Stimulated activated CD4-positive, alpha-beta T cell treated with anti-CD3 and anti-CD28 coated beads, Interleukin-2, amount 100 ng/mL, for 48 hours (primary cell): Measurements from ENCODE around the gene NOM1.

Experiments
- DNase-seq, 2 donors: peaks; one replicate each; pipeline ENCODE4 v3.0.0-alpha.2; 2020

NOM1 gene

DNA sequence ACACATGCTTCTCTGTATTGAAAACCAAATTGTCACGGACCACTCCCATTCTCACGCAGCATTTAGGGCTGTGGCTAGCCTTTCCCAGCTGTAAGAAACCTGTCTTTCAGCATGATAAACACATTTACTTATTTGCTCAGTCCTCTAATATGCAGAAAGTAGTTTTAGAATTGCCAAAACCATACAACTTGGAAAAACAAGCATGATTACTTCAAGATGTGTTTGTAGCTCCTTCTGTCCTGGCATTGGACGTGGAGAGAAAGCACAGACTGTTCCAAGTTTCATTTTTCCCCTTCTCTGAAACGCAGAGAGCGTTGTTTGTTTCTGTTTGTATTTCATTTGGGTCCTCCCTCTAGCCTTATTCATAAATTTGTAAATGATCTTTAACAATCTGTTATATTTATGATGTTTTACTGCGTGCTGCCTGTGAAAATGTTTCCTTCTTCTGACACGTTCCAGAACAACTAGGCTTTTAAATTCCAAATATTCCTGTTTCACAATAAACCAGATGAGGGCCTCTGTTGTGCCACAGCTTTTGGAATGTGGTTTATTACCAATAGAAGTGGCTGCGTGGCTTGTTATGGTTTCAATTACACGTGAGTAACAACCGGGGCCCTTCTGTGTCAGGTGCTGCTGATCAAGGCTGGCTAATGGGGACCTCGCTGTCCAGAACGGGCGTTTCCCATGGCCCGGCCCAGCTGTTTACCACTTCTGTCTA, 34.8 kb downstream of the NOM1 start:
- no peak for DNase-seq

DNA sequence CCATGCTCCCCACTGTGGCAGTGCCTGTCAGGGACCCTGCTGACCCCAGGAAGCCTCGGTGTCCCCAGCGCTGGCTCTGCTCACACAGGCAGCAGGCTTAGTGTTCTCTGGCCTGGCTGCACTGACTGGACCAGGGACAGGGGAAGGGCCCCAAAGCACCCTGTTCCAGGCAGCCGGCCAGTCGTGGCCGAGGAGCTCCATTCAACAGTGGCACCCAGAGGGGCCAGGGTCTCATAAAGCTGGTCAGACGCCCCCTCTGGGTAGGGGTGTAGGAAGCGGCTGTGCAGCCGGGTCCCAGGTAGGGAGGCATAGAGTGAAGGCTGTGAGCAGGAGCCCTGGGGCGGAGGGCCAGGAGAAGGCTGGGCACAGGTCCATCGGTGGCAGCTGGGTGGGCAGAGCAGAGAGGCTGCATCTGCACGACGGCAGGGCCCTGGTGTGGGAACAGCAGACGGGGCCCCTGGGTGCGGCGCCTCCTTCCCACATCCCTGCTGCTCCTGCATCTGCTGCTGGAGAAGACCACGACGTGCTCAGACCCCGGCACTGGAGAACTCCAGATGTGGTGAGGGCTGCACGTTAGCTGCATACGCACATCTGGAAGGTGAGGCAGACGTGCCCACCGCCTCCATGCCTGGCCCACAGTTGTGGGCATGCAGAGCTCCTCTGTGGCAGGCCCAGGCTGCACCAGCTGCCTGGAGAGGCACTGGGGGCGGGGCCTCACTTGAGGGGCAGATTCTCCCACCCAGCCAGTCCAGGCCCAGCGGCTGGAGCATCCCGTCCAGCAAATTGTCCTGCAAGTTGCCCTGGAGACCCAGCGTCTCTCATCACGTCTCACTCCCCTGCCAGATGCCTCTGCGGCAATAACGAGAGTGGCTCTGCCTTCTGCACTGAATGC, 35.8 kb downstream of the NOM1 start:
- DNase-seq: no peak

DNA sequence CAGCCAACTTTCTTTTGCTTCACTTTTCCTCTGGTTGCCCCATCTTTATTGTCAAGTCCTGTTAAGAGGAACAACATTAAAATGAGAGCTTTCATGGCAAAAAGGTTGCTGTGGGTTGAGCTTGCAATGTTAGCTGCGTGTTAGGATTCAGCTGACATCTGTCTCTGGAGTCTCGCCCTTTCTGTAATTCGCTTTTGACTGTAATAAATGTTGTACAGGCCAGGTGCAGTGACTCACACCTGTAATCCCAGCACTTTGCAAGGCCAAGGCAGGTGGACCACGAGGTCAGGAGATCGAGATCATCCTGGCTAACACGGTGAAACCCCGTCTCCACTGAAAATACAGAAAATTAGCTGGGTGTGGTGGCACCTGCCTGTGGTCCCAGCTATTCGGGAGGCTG, 36.9 kb downstream of the NOM1 start:
- DNase-seq: no peak

DNA sequence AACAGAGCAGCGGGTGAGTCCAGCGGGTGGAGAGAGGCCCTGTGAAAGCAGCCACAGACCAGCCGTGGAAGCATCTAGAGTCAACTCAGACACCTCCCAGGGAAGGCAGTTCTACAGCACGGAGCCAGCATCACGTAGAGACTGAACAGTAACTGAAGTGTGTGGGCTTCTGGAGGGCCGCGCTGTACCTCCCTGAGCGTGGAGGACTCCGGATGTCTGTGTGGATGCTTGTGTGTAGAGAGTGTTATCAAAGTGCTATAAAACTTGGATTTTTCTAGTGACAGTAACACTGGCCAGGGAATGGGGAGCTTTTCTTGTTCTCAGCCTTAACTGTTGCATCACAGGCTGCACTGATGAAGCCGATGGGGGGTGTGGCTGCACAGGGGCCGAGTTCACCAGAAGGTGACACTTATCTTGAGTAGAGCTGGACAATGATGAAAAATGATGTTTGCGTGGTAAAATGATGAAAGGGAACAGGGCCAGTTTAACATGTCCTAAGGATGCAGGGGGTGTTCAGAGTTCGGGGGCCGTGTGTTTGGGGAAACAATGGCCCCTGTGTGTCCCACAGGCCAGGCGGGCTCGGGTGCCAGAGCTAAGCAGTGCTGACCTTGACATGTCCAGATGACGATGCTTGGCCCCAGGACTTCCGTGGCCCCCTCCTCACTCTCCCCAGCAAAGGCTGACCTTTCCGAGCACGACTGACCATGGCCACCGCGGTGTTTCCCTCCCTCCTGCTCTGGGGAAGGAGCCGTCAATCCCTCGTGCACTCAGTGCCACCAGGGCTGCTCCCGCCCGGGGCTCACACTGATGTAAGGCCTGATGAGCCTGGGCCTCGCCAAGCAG, 39.1 kb downstream of the NOM1 start:
- DNase-seq: no peak

DNA sequence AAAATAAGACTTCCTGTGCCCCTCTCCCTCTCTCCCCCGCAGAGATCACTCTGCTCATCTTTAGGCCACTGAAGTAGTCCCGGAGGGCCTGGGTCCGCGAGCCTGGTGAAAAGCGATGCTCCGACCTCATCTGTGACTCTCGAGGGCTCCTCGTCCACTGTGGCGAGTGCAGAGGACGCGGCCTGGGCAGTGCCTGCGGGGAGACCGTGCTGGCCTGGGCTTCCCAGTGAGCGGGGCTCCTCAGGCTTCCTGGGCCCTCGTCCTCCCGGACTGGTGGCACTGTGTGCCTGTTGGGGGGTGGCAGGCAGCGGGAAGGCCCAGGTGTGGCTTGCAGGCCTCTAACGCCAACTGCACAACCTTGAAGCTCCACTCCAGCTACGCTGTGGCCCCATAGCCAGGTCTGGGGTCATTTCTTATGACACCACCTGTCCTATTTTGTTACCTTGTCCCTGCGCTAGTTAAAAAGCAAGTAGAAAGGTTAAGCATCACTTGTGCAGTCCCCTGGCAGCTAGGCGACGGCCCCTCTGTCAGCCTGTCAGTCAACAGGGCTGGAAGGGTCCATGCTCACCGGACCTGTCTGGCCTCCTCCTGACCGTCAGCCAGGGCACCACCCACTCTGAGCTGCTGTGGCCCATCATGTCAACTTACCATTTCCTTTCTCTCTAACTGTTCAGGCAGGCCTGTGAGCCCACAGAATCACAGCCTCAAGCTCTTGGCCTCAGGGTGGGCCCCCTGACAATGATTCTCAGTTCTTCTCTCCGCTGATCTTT, 40.4 kb downstream of the NOM1 start:
- no peak for DNase-seq

DNA sequence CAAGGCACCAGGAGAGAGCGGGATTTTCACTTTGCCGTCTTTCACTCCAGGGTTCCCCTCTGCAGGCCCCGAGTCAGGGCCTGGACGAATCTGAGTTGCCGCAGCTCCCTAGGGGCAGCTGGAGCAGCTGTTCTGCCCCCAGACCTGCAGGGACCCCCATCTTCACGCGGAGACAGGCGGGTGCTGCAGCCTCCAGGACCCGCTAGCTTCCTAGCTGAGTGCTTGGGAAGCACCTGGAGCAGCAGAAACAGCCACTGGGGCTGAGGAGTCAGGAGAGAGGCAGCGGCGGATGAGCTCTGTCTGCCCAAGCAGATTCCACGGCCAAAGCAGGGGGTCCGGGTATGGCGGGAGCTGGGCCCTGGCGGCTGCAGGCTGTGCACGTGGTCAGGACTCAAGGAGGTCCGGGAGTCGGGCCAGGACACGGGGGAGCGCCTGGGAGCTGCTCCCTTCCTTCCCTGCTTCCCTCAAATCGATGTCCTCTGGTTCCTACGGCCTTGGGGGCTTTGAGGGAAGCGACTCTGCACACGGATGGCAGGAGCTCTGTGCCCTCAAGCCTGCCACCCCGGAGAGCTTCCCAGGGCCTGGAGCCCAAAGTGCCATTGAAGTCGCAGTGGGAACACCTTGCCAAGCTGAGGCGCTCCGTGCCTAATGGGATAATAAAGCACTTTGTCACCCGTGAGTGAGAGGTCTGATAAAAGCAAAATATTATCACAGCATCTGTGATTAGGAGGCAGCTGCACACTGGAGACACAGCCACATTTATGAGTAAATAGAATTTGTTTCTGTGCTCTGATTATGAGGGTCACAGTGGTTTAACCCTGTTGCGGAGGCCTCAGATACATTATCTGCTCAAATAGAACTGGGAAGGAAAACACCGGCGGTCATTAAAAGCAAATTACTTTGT, 43.8 kb downstream of the NOM1 start:
- no peak for DNase-seq

DNA sequence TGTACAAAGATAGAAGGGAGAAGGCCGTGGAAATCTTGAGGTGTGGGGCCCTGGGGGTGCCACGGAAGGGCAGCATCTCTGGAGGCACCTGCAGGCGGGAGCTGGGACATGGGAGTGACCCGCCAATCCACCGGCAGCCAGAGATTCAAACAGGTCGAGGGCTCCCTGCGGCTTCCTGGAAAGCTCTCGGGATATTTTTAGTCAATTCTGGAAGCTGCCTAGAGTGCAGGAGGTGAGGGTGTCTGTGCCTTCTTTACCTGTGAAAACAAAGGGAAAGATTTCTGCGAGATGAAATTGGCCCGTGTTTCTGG, 44.4 kb downstream of the NOM1 start:
- no peak for DNase-seq

DNA sequence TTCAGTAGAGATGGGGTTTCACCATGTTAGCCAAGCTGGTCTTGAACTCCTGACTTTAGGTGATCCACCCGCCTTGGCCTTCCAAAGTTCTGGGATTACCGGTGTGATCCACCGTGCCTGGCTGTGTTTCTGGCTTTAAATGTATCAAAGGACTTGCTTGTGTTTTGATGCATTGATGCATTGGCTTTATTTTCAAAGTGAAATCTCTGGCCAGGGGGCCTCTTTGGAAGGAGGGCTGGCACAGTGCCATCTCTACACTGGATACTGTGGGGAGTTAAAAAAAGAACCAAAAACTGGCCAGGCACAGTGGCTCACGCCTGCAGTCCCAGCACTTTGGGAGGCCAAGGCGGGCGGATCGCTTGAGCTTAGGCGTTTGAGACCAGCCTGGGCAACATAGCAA, 44.9 kb downstream of the NOM1 start:
- DNase-seq: no peak

DNA sequence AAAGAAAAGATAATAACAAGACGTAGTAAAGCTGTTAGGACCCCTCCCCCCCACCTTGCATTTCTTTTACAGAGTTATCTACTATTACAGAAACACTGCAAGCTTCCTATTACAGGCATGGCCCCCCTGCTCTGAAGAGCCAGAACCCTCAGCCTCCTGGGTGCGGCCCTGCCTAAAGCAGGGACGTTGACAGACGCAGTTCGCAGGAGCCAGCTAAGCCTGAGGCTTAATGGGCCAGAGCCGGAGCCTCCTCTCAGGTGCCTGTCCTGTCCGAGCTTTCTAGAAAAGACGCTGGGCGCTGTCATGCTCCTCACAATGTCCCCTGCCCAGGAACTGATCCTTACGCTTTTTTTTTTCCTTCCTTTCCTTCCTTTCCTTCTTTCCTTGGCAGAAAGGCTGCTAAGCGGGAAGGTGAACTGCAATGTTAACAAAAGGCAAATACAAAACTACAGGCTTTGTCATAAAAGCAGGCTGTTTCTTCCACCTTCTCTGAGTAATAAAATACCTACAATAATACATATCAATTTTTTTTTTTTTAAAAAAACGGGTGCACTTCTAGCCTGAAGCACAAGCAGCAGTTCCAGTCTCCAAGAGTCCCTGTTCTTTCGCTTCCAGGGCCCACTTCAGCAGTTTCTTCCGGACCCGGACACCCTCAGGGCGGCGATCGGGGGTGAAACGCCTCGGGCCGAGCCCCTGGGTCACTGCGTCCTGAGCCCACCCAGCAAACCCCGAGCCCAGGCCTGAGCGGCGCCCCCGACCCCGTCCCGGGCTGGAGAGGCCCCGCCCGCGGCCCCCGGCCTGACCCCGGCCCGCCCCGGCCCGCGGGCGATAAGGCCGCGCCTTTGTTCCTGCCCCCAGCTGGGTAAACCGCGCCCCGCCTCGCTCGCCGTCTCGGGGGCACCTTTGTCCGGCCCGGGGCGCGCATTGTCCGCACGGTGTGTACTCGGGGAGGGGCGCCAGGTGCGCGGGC, 49.8 kb downstream of the NOM1 start:
- DNase-seq: no peak

DNA sequence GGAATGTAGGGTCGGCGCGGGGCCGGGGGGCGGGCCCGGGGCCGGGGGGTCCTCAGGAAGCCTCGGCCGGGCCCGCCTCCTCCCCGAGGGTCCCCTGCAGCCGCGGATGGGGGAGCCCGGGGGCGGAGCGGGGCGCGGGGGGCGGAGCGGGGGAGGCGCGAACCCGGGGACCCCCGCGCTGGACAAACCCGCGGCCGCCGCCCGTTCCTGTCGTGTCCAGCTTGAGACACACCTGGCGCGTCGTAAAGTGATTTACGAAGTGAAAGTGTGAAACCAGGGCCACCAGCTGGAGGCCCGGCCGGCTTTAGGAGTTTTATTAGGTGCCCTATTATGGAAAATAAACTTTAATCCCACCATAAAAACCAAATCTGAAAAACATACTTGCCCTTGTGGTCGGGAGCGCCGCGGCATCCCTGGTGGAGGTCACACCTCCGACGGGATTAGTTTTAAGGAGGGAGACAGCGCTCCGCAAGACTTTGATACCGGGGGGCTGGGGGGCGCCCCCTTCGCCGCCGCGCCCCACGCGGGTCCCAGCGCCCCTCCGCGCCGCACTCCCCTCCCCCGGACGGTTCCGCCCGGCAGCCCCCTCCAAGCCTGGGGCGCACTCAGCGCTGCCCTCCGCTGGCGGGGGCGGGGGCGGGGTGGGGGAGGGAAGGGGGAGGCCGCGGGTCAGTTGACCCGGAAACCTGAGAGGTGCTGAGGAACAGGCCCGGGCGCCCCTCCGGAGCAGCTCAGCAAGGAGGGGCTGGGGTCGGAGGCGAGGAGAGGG, 50.6 kb downstream of the NOM1 start:
- DNase-seq: no peak

DNA sequence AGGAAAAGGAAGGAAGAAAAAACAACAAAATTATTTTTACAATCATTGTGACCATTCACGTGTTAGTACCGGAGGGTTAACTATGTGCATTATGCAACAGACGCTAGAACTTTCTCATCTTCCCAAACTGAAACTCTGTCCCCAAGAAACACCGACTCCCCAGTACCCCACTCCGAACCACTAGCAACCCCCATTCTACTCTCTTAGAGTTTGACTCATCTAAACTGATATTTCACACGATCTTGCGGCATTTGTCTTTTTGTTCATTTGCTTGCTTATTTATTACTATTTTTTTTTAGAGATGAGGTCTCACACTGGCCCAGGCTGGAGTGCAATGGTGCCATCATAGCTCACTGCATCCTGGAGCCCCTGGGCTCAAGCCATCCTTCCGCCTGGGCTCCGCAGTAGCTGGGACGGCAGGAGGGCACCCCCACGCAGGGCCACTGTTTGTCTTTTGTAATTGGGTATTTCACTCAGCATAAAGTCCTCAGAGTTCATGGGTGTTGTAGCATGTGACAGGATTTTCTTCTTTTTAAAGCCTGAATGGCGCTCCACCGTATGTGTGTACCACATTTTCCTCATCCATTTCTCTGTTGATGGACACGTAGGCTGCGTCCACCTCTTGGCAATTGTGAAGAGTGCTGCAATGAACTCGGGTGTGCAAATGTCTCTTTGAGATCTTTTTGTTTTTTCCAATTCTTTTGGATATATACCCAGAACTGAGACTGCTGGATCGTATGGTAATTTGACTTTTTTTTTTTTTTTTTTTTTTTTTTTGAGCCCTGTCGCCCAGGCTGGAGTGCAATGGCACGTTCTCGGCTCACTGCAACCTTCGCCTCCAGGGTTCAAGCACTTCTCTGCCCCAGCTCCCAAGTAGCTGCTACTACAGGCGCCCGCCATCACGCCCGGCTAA, 51.5 kb downstream of the NOM1 start:
- no peak for DNase-seq

DNA sequence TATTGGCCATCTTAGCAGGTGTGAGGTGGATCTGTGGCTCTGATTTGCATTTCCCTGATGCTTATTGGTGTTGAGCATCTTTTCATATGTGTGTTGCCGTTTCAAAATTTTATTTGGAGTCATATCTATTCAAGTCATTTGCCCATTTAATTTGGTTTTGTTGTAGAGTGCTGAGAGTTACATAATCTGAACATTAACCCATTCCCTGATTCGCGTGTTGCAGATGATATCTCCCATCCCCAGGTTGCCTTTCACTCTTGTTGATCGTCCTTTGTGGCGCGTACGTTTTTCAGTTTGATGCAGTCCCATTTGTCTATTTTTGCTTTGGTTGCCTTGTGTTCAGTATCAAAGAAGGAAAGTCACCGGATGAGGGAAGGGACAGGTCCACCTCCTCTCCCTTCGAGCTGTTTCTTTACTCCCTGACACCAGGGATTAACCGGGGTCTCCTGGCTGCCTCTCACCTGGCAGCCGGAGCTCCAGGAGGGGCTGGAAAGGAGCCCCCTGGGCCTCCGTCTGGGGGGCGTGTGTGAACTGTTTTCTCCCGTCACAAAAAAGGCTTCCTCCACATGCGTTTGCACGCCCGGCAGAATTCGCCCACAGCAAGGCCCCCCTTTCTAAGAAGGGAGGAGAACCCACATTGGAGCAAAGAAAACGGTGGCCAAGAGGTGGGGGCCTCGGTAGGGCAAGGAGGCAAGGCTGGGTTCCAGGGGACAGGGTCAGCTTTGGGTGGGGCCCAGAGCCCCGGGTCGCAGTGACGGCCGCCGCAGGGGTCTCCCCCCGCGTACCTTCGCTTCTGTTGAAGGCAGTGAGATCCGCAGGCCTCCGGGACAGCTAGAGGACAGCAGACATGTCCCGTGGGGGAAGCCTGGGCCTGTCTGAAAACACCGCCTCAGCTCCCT, 52.7 kb downstream of the NOM1 start:
- DNase-seq: no peak

DNA sequence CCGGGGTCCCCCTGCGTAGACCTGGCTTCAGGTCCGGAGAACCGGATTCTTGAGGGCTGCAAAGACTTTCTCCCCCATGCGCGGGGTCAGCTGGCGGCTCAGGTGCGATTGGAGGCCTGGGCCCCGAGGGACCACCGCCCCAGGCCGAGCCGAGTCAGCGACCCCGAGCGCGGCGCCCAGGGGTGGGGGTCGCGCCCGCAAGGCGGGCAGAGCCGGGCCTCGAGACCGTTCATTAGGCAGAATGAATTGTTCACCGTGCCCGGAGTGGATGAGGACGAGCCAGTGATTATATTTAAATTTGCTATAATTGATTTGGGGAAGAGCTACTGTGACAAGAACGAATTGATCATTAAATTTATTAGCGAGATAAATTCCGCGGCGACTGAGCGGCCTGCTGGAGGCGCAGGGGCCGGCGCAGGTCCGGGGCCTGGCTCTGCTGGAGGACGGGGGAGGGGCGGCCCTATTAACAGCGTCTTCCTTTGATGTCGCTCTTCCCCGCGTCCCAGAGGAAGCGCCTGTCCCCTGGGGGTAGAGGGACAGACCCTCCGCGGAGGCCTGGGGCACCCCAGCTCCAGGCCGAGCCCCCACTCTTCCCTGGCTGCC, 53.4 kb downstream of the NOM1 start:
- no peak for DNase-seq

DNA sequence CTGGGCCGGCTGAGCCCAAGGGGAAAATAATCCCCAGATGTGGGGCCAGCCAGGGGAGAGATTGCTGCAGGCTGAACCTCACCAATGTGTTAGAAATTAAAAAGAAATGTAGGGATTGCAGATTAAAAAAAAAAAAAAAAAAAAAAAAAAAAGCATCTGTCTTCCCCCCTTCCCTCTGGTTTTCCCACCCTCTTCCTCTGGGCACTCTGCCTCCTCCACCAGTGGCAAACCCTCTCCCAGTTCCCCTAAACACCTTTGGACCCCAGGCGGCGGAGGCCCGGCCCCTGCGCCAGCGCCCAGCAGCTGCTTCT, 53.9 kb downstream of the NOM1 start:
- no peak for DNase-seq

DNA sequence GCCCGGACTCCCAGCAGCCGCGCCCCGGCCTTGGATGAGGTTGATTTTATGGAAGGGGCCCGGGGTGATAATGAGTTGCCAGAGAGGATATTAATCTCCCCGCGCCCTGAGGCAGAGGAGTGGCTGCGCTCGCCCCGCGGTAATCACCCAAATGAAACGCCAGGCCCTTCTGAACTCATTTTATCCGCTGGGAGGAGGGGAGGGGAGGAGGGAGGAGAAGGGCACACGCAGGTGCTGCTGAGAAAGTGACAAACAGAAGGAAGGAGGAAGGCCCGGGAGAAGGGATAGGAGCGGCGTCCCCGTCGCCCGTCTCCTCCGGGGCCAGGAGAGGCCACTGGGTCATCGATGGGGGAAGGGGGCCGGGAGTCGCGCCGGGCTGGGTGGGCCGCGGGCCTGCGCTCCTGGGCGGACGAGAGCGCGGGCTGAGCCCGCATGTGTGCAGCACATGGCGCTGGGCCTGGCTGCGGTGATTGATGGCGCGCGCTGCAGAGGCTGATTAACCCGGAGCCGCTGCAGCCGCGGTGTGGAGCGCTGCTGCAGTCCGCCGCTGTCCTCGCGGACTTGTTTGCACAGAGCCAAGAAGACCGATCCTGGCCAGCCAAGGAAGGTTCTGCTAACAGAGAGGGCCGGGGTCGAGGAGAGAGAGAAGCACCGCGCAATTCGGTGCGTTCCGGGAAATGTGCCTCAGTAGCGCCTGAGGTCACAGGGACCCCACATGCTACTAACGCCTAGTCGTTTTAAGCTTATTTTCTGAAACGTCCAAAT, 54.4 kb downstream of the NOM1 start:
- no peak for DNase-seq
